ENCODE measurements around the gene UBE2N. TPM values are rescaled to one million over a fixed set of nuclear protein-coding genes. Genes with fewer than 3 reads are reported as not detected.

Gene UBE2N
- polyA plus RNA-seq, 1 donor, result 91.4 TPM

DNA sequence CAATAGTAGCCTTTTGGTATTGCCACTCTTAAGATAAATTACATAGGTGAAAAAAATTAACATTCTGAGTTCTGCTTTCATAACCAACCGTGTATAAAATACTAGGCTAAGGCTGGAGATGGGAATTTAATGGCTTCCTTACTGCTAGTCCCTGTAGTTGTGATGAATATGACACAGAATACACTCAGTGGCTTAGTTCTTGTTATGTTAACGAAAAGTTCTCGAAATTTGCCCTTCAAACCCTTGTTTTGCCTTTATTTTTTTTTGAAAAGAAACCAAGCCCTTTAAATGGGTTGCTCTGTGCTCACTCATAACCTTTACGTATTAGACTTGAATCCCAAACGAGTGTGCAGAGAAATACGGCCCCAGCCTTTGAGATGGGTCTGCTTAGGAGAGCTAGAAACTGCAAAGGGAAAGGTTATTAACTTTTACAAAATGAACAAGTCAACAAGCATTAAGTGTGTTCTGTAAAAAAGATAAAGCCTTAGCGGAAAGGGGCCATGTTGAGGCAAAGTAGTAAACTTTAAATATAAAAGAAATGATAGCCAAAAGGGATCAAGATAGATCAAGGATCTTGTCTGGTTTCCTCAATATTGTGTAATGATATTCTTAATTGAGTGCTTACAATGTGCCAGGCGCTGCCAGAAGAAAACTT, 62.3 kb downstream of the UBE2N start:
- no peak for DNase-seq

DNA sequence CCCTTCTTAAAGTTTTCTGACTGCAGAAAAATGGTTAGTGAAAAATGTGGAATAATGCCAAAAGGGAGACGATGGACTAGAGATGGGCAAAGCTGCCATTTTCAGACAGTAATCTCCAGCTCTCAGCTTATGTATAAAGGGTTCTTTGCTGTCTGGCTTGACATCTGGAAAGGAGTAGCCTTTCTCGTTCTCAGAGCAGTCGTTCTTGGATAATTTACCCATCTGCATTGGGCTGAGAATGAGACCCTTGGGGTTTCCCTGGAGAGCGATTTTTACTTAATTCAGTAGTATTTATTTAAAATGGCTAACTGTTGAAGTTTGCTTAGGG, 62.8 kb downstream of the UBE2N start:
- DNase-seq, result peak; percentile 59

DNA sequence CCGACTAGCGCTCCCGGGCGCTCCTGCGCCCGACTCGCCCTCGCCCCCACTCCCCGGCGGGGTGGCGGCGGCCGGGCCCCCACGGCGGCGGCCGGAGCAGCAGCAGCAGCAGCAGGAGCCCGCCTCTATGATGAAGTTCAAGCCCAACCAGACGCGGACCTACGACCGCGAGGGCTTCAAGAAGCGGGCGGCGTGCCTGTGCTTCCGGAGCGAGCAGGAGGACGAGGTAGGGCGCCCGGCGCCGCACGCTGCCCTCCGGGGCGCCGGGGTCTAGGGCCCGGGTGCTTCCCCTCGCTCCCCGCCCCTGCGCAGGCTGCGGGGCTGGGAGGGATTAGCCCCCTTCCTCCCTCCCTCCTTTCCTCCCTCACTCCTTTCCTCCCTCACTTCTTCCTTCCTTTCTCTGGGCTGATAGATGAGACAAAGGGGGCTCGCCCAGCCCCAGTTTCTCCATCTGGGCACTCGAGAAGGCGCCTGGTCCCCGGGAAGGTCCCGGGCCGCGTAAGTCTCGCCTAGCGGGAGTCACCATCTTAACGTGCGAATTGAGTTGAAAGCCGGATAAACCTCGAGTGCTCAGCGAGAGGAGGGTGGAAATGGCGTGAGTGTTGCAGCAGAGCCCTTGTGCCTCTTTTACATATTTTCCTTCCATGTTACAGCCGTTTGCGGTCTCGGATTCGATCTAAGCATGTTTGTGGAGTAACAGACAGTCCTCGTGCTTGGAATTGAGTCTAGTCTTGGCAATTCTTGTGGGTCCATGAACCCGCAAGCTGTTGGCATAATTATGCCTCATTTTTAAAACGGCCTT, 63.4 kb downstream of the UBE2N start:
- DNase-seq, result peak; percentile 68

DNA sequence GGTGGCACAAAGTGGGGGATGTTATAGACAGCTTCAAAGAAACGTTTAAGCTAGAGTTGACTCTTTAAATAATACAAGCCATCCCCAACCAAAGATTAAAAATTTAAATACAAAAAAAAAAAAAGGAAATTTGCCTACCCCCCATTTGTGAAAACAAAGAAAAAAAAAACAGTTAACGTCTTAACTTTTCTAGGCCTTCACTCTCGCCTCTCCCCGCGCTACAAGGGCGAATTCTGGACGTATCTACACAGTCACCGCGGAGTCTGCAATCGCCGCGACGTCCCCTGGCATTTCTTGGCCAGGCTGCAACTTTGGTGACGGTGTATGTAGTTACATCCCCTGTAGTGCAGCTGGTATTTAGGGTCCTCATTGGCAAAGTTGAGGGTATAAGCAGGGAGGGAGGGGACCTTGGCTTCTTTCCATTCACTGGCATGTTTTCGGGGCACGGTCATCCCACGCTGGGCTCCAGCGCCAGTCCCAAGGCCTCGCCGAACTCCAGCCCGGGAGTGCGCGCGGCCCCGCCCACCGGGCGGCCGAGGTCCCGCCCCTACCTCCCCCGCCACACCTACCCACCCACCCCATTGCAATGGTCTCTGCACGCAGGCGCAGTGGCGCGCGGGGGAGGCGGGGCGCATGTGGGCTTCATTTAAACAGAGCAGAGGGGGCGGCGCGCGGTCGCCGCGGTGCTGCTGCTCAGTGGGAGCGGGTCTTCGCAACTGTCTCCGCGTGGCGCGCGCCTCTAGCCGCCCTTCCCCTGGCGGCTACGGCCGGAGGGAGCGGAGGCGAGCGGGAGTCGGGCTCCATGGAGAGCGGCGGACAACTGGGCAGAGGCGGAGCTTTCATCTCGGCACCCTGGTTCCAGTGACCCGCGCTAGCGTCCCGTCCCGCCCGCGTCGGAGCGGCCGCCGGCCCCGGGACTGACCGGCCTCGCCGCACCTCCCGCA, 64.2 kb downstream of the UBE2N start, which contains the start of gene NUDT4:
TSS of gene NUDT4 (plus strand) at position 674 of the 944 bp plus-strand sequence. CDS start 398 bp downstream, outside the sequence.
- DNase-seq, result peak; percentile 98

DNA sequence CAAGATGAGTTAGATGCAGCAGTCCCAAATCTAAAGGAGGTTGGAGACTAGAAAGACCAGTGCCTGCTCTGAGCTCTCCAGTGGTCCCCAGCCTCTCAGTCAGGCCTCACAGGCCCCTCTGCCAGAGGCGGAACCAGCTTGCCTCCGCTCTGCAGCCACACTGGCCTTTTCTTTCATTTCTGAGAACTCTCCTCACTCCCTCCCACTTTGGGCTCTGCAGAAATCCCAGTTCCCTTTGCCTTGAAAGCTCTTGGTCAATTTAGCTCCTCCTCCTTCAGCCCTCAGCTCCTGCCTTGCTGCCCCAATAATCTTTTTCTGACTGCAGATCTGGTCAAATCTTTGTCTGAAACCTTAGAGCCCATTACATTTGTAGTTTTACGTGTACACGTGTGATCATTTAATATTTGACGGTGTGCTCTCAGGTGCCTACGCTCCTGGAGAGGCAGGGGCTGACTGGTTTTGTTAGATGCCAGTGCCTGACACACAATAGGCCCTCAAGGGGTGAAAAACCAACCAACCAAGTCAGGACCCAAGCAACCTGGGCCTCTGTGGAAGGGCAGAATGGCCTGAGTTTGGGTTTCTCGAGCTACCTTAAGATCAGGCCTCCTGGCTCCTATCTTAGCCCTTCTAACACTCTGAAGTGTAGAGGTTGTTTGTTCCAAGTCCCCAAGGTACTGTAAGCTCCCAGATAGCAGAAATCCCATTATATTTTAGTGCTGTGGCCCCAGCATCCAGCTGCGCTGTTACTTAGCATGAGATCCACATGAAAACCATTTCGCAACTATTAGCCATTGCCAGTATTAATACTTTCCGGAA, 65.1 kb downstream of the UBE2N start:
- no peak for DNase-seq

DNA sequence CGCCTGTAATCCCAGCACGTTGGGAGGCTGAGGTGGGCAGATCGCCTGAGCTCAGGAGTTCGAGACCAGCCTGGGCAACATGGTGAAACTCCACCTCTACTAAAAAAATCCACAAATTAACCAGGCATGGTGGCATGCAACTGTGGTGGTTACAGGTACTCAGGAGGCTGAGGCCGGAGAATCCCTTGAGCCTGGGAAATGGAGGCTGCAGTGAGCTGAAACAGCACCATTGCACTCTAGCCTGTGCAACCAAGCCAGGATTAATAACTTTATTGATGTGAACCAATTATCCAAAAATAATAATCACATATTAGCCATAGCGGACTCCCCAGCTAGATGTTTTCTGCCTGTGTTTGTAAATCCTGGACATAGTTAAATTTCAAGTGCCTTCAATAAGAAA, 65.8 kb downstream of the UBE2N start:
- no peak for DNase-seq

DNA sequence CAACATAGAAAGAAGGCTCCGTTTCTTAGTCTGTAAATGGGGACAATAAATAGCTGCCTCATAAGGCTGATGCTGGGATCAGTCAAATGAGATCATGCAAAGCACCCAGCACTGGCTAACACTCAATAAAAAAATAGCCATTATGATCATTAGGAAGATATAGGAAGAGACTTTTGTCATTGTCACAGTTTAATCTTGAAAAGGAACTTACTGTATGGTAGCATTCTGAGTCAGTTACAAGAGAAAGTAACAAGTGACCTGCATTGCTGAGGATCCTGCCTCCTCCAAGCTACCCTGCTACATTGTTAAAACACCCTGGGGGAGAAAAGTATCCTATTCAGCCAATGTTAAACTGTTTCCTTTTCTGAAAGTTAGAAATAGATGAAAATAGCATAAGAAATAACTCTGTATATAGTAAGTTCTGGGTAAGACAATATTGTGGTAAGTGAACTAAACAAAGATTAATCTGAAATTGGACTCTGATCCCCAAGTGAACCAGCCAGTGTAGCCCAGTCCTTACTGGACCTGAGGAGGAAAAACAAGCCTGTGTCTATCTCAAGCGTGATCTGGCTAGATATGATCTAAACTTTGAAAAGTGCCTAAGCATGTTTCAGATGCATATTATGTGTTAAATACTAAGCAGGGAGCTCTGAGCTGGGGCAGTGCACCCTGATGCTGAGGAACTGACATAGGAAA, 67.6 kb downstream of the UBE2N start:
- no peak for DNase-seq

DNA sequence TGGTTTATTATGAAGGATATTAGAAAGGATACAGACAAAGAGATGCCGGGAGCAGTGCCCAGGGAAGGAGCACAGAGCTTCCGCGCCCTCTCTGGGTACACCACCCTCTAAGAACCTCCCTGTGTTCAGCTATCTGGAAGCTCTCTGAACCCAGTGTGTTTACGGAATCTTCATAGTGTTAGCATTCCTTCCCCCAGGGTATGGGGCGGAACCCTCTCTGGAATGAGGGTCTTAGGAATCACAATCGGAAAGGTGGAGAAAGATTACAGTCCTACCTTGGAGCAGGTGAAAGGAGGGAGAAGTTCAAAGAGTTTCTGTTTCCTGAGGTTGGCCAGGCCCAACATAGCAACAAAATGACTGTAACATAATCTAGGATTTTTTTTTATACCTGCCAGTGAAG, 70.8 kb downstream of the UBE2N start:
- no peak for DNase-seq

DNA sequence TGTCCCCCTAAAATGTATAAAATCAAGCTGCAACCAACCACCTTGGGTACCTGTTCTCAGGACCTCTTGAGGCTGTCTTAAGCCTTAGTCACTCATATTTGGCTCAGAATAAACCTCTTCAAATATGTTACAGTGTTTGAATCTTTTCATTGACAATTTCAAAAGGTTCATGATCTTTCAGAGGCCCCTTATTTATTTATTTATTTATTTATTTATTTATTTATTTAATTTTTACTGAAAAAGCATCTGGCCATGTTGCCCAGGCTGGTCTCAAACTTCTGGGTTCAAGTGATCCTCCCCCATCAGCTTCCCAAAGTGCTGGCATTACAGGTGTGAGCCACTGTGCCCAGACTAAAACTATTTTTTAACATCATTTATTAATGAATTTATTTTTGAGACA, 72.2 kb downstream of the UBE2N start:
- DNase-seq, result no peak

DNA sequence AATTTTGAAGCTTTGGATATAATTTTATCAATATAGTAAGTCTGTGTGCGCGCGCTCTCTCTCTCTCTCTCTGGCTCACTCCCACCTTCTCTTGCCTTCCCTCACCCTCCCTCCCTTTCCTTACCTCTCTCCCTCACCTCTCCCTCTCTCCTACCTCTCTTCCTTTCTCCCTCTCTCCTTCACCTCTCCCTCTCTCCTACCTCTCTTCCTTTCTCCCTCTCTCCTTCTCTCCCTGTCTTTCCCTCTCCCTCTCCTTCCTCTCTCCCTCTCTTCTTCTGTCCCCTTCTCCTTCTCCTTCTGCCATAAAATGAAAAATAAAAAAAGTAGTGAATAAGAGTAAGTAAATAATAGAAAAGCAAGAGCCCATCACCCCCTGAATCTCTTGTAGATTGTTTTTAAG, 73.0 kb downstream of the UBE2N start:
- DNase-seq, result no peak

DNA sequence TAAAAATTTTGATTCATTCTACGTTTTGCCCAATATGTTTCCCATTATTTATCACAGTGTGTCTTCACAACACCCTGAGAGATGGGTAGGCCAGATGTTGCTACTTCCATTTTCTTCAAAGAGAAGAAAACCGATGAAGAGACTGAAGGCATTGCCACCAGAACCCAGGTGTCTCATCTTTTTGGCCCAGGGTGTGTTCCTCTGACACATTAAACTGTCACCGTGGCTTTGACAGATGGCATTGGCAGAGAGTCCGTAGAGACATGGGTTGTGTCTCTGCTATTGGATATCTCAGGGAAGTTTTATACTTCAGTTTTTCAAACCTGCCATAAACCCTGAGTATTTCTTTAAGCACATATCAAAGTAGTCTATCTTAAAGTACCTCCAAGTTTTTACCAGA, 75.3 kb downstream of the UBE2N start:
- DNase-seq, result no peak

DNA sequence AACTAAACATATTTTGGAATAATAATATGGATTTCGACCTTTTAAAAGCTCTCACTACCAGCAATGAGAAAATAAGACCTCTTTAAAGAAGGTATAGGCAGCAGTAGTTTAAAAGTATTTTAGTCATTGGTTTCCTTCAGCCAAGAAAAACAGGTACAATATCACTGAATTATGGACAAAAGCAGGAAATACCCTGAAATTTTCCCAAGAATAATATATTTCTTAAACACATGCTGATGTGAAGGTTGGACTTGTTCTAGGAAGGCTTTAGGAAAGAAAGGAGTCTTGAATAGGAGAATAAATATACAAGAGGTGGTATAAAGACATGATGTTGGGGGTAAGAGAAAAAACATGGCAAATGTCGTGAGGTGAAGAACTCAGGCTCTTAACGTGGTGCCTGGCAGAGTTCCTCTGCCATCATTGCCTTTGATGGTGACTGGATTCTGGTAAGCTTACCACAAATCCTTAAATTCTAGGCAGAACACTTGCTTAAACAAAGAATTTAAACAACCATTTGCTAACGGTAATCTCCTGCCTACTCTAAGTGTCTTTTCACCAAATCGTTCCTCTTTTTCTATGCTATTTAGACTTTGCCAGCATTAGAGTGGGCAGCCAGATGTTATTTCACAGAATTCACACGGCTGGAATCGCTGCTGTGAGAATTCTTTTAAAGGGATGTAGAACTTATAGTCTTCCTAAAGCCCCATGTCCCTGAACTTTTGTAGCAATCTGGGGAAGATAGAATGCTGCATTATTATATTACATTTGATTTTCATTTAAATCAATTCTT, 75.9 kb downstream of the UBE2N start:
- no peak for DNase-seq

DNA sequence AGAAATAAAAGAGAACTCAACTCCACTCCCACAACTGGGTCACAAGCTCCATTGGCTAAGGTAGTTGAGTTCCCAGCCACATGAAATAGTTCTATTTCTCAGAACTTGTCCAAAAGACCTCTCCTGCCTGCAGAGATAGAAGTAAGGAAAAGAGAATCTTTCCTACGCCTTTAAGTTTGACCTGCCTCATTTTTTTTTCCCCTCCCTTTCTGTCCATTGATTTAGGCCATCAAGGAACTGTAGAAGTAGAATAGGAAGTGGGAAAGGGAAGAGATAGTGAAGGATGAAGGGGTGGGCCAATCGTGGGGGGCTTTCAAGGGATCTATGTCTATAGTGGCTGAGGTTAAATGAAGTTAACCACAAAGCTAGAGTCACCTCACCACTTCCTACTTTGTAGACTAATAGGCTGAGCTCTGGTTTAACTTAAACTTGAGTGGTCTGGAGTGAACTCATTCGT, 77.9 kb downstream of the UBE2N start:
- no peak for DNase-seq

DNA sequence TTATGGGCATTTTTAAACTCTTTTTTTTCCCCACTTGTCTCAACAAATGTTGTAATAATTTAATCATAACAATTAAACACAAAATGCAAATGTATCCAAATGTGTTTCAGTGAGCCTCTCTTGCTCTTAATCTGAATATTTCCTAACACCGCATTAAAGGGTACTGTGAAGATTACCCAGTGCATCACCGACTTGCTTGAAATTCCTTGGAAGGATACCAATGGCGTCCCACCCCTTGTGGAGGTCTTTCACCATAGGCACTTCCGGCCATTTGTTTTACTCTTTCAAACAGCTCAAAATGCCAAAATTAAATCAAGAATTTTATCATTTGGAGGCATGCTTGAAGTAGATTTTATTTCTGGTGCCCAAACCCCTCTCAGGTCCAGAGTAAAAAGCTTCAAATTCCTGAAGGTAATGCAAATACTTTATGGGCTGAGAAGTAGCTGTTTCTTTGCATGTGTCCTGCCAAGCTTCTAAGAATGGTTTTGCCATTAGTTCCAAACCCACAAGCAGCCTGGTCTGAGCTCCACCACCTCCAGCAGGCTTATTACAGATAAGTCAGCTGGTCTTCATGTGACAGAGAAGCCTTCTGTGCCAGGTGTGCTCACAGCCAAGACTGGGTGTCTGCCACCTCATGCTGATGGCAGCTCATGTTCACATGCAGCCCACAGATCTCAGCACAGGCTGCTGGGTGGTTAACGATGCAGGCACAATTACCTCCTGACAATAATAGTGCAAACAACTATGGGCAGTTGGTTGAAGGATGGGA, 80.4 kb downstream of the UBE2N start:
- no peak for DNase-seq

DNA sequence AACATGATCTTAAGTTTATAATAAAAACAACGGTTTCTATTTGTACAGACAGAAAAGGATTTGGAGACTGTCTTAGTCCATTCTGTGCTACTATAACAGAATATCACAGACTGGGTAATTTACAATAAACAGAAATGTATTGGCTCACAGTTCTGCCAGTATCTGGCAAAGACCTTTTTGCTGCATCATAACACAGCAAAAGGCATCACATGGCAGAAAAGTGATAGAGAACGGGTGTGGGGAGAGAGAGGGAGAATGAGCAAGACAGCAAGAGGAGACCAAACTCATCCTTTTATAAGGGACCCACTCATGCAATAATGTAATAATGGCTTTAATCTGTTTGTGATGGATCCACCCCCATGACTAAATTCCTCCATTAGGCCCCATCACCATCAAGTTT, 81.1 kb downstream of the UBE2N start:
- DNase-seq, result no peak

DNA sequence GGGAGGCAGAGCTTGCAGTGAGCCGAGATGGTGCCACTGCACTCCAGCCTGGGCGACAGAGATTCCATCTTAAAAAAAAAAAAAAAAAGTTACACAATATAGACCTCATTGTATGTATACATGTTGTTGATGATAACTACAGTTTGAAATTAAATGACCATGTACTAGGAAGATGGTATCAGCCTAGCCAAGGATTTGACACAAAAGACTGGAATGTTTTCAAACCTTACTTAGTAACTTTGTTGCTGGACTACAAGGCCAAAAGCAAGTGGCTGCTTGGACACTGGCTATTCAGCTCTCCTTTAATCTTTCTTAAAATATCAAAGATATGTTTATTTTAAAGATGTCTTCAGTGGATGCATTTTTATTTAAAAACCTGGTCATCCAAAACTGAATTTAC, 82.9 kb downstream of the UBE2N start:
- DNase-seq, result no peak

DNA sequence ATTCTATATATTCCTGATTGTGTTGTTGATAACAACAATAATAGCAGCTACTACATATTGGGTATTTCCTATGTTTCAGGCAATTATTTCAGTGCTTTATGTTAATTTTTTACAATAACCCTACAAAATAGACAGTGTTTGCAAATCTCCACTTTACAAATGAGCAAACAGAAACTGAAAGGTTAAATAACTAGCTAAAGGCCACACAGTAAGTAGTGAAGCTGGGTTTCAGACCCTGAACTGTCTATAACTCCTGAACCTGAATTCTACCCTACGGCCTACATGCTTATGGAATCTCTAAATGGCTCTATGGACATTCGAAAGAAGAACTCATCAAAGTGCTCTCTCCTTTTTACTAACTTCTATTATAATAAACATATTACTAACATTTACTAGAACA, 83.7 kb downstream of the UBE2N start:
- DNase-seq, result no peak

DNA sequence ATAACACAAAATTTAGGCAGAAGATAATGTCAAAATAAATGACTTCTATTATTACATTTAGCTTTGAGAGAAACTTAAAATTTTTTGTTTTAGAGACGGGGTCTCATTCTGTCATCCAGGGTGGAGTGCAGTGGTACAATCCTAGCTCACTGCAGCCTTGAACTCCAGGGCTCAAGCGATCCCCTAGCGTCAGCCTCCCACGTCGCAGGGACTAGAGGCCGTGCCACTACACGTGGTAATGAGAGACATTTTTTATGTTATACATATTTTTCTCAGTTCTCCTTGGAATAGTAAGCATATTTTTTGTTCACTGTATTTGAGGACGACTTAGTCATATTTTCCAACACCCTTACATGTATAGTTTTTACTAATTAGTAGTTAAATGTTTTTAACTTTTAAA, 85.5 kb downstream of the UBE2N start:
- no peak for DNase-seq

Measured in hindlimb muscle (tissue), 1 donor.